ENCODE results near the gene RBM7.

DNA sequence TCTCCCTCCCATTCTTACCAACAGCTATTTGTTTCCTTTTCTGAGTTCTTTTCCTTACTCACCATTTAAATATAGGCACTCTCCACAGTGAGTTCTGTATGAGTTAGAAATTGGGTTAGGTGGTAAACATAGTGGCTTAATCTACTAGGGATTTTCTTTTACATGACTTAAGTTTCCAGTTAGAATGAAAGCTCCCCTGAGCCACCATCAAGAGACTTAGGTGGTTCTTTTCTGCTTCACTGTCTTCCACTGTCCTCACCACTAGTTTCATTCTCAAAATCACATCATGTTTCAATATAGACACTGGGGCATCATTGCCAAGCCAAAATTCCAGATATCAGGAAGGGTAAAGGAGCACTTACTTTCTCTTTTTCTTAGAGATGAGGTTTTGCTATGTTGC is 29.8 kb downstream of the RBM7 start:
- TF ChIP-seq, protein P1, sequence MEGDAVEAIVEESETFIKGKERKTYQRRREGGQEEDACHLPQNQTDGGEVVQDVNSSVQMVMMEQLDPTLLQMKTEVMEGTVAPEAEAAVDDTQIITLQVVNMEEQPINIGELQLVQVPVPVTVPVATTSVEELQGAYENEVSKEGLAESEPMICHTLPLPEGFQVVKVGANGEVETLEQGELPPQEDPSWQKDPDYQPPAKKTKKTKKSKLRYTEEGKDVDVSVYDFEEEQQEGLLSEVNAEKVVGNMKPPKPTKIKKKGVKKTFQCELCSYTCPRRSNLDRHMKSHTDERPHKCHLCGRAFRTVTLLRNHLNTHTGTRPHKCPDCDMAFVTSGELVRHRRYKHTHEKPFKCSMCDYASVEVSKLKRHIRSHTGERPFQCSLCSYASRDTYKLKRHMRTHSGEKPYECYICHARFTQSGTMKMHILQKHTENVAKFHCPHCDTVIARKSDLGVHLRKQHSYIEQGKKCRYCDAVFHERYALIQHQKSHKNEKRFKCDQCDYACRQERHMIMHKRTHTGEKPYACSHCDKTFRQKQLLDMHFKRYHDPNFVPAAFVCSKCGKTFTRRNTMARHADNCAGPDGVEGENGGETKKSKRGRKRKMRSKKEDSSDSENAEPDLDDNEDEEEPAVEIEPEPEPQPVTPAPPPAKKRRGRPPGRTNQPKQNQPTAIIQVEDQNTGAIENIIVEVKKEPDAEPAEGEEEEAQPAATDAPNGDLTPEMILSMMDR (IDR thresholded peaks at IDR 0.05): no peak
- no peak for TF ChIP-seq POLR2A (IDR thresholded peaks at IDR 0.05)

Data from thyroid gland (tissue), 4 donors.